HG03432 (cell line): ENCODE measurements around the gene CPZ.

ENCODE experiments used
- ATAC-seq: cut with Tn5 transposase; IDR thresholded peaks from one replicate; pipeline ENCODE4 v1.9.1; 2021; ENCODE audit warnings: mild to moderate bottlenecking, moderate library complexity; ENCODE audit not compliant: unreplicated experiment

Gene CPZ

DNA sequence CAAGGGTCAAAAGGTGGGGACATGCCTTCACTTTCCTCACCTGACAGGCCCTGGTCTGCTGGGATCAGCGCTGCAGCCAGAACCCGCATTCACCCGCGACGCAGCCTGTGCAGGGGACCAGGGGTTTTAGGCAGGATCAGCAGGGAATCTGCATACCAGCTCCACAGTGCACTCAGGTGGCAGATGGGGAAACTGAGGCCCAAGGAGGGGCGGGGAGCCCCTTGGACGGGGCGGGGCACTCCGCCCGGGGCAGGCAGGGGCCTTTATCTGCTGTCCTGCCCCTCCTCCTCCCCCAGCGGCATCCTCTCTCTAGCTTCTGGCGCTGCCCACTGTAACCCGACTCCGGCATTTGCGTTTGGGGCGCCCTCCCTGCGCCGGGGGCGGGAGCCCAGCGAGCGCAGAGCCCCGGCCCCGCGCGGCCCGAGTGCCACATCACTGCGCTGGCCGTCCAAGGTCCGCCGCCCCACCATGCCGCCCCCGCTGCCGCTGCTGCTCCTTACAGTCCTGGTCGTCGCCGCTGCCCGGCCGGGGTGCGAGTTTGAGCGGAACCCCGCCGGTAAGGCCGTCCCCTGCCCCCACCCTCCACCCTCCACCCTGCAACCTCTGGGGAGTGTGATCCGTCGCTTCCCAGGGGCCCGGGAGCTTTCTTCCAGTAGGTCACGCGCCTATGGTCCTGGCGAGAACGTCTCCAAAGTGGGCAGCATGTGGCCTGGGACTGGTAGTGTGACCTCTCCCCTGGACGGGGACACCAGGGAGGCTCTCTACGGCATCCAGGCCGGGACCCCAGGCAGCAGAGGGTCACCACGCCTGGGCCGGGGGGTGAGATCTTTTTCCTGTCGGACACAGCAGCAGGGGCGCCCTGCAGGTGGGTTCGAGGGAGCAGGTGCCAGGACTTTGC is at the start of gene CPZ:
TSS of gene CPZ (plus strand) at position 400 of the 898 bp plus-strand sequence. CDS start at position 469, 69 bp downstream.
- no peak for ATAC-seq

DNA sequence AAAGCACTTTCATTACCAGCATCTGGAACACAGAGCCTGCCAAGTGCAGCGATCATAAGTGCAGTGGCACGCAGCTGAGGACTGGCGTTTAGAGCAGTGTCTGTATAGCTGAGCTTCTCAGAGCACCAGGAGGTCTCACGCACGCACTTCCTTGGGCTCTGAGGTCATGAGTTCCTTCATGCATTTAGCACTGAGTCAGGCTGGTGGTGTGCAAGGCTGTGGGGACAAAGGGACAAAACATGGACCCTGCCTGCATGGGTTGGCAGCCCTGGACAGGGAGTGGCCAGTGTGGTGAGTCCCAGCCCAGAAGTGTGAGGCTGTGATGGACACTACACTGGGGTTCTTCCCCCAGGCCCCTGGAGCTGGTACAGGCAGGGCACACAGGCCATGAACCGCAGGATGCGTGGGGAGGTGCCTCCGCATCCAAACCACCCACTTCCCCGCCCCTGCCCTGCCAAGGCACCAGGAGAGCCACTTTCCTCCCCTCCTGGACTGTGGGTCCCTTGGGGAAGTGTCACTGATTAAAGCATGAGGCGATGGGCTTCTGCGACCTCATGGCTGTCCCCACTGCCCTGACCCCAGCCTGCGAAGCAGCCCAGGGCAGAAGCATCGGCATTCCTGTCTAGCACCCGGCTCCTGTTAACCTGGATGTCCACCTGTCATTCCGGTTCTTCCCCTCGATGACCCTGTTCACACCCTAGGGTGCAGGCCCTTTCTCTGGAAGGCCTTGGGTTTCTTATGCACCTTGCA is 49.6 kb upstream of the CPZ start:
- no peak for ATAC-seq

DNA sequence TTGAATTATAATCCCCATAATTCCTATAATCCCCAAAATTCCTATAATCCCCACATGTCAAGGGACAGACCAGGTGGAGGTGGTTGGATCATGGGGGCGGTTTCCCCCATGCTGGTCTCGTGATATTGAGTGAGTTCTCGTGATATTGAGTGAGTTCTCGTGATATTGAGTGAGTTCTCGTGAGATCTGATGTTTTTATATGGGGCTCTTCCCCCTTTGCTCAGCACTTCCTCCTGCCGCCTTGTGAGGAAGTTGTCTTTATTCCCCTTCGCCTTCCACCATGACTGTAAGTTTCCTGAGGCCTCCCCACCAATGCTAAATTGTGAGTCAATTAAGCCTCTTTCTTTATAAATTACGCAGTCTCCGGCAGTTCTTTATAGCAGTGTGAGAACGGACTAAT is 48.9 kb upstream of the CPZ start:
- ATAC-seq = no peak

DNA sequence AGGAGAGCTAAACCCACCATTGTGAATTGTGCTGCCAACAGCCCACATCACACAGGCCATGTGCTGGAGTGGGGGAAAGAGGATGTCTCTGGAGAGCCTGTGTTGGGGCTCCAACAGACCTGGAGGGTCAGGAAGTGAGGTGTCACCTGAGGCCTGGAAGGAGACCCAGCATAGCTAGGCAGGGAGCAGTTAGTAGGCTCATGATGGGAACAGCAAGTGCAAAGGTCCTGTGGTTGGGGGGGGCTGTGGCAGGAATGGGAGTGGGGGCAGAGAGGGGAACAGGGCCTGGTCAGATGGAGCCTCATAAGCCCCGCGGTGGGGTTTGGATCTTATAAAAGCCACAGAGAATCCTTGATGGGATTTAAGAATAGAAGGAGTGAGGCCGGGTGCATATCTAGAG is 48.3 kb upstream of the CPZ start:
- no peak for ATAC-seq

DNA sequence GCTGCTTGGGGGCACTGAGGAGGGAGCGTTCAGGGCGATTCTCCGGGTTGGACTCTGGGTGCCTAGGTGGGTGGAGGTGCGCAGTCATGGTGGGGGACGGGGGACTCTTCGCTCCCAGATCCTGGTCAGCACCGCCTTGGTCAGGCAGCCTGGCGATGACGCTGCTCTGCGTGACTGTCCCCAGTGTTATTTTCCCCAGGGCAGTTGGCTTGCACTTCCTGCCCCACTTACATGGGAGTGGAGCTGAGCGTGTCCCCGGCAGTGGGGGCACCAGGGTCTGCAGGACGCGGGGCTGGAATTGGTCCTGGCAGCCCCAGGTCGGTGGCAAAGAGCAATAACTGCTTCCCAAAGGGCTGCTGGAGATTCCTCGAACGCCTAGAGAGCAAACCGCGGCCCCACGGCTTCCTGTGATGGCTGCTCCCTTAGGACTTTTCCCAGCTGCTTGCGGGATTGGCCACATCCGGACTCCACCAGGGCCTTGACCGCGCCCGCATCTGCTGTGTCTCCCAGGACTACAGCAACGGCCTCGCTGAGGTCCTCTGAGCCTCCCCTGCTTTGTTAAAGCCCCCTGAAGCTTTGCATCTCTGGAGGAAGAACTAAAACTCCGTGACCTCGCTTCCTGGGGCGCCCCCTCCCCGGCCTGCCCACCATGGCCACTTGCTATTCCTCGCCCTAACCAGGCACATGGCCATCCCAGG is 47.7 kb upstream of the CPZ start:
- no peak for ATAC-seq

DNA sequence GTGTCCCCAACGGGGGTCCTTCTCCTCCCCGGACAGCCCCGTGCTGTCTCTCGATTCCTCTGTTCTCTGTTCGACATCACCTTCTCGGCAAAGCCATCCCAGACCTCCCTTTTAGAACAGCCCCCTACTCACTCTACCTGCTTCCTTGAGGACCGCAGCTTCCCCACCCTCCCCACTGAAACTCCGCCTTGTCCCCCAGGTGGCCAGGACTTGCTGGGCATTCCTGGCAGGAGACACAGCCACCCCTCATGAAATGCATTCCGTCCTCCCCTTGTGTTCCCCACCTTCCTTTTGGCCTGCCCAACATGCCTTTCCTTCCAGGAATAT is 47.2 kb upstream of the CPZ start:
- ATAC-seq = no peak

DNA sequence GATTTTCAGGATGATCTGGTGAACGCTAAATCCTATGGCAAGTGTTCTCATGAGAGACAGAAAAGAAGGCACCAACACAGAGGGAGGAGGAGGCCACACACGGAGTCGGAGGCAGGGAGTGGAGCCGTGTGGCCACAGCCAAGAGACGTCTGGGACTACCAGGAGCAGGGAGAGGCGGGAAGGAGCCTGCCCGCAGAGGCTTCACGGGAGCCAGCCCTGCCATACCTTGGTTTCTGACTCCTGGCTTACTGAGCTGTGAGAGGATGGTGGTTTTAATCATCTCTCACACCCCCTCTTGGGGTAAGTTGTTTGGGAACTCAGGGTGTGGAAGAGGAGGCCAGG is 45.8 kb upstream of the CPZ start:
- ATAC-seq = no peak

DNA sequence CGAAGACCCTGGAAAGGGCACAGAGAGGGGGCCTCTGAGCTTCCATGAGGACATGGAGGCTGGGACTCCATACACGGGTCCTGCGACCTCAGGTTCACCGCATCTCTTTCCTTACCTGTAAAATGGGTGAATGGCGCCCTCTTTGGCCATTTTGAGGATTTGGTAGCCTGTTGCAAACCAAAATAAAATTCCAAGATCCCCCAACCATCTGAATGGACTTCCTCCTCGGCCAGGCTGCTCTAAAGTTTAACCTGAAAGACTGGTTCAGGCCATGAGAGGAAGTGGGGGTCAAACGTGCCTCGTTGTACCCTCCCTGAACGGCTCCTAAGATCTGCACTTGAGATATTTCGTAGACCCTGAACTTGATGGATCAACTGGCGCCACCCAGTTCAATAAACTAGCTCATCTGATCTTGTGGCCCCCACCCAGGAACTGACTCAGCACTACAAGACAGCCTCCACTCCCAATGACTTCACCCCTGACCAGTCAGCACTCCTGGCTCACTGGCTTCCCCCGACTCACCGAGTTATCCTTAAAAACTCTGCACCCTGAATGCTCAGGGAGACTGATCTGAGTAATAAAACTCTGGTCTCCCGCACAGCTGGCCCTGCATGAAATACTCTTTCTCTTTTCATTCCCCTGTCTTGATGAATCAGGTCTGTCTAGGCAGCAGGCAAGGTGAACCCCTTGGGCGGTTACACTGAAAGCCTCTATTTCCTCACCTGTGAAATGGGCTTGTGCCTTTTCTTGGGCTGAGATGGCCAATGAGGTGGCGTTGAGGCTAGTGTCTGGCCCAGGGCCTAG is 45.3 kb upstream of the CPZ start:
- no peak for ATAC-seq

DNA sequence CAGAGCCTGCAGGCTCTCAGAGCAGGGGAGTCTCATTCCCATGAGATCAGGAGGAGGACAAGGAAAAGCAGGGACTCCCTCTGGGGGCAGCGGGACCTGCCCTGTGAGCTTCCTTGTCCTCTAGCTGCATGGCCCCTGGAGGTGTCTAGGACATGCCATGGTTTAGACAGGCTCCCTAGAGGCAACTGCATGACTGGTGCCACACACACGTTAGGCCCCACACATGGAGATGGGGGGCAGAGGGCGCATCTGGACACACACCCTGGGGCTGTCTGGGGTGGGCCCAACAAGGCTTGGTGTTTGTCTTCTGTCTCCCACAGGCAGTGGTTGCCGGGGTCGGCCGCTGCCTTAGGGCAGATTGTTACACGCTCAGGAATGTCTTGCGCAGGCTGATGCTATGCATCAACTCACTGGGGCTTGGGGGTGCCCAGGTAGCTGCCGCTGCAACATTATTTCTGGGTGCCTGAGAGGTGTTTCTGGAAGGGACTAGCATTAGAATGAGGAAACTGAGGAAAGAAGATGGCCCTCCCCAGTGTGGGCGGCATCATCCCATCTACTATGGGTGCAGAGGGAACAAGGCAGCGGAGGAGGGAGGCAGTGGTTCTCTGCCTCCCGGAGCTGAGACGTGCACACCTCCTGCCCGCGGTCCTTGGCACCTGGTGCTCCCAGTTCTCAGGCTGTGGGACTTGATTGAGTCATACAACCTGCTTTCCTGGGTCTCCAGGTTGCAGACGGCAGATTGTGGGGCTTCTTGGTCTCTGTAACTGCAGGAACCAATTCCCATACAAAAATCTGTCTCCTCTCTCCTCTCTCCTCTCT is 44.4 kb upstream of the CPZ start:
- ATAC-seq = no peak

DNA sequence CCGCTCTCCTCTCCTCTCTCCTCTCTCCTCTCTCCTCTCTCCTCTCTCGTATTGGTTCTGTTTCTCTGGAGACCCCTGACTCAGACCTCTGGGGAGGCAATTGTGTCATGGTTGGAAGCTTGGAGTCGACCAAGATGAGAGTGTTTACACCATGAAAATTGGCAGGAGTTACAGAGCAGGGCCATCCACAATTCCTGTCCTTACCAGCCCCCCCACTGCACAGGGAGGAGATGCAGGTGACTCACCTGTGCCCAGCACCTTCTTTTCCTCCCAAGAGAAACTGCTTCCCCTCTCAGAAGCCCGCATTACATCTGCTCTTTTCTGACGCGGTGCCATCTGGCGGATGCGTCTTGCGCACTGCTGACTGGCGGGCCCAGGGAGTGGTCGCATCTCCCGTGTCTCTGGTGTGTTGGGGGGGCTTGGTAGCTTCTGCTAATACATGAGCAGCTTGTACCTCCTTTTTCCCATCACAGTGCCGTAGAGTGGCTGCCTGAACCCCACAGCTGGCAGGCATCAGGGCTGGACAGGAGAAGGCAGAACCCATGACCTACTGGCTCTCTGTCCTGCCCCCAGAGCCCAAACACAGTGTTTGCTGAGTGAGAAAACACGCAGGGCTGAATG is 43.7 kb upstream of the CPZ start:
- ATAC-seq = no peak

DNA sequence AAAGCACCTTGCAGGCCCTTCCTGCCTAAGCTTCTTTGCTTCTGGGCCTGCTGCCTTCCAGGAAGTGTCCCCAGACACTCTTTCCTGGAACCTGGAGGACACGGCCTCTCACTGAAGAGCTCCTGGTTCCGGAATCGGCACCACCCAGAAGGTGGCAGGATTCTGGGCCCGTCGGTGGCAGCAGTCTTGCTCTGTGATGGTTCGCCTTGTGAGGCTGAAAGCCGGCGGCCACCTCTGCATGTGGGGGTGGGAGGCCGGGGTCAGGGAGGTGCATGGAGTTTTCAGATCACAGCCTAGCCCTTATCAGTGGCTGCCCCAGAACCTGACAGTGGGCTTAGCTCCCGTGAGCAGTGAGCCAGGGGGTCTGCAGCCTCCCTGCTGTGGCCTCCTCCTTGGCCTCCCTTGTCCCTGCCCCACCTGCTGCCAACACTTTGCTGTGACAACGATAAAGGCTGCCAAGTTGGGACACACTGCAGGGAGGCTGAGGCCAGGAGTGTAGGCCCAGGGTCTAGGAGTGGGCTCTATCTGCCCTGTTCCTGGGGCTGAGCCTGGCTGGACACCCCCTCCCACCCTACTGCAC is 43.1 kb upstream of the CPZ start:
- no peak for ATAC-seq

DNA sequence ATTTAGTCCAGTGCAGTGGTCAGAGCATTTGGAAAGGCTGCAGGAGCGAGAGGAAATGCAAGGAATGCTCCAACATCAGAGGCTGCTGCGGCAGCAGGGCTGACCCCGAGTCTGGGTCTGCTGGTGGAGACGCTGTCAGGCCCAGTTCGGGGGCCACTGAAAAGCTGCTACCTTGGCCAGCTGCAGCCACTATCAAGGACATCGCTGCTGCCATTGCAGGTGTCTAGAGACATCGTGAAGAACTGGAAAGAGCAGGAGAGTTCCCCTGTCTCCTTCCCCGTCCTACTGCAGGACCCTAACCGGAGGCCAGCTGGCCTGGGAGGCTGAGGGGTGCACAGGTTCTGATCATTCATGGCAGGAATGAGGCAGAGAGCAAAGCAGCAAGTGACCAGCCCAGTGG is 41.9 kb upstream of the CPZ start:
- ATAC-seq = no peak

DNA sequence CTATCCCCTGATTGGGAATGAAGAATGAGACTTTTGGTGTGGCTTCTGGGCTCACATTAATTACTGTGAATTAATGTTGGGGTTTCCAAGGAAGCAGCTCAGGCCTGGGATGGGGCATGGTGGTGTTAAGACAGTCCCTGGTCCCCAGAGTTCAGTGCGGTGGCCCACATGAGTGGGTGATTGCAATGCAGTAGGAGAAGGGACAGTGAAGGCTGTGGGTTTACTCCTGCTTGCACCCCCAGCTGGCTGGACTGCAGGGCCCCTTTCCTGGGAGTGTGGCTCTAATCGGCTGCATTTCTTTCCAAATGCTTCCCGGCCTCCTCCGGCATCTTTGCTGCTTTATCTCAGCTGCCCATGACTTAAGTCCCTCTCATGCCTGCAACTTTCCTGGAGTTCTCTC is 40.5 kb upstream of the CPZ start:
- no peak for ATAC-seq

DNA sequence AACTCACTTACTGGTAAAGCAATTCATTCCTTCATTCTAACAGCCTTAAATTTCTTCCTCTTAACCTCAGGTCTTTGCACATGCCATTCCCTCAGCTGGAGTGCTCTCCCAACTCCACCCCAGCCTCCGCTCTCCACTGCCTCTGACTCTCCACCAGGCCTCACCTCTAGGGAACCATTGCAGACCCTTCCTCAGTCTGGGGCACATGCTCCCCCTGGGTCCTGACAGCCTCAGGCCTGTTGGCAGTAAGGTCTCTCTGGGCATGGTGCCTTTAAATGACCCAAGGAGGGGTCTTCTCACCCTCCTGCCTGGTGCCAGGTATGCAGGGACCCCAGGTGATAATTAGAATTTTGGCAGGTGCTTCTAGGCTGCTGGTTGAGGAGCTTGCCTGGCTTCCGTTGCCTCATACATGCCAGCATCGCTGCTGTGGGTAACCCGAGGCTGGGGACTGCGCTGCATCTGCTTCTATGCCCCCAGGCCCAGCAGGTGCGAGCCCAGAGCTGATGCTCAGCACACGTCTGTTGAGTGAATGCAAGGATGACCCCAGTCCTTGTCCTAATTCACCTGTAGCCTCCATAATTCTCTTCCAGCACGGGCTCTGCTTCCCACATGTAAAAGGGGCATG is 39.9 kb upstream of the CPZ start:
- no peak for ATAC-seq

DNA sequence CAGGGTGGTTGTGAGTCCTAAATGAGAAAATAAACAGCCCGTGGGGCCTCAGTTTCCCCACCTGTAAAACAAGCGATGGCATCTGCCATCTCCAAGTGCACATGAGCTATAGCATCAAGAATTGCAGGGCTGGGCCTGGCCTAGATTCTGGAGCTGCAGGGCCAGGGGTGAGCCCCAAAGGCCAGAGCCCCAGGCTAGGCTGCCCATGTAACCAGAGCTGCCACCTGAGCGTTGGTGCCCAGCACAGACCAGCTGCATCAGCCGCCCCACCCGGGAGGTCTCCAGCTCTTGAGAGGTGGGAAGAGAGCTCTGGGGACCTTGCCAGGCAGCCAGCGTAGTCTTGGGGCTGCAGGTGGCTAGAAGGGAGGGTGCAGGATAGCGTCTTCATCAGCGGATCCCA is 39.3 kb upstream of the CPZ start:
- no peak for ATAC-seq

DNA sequence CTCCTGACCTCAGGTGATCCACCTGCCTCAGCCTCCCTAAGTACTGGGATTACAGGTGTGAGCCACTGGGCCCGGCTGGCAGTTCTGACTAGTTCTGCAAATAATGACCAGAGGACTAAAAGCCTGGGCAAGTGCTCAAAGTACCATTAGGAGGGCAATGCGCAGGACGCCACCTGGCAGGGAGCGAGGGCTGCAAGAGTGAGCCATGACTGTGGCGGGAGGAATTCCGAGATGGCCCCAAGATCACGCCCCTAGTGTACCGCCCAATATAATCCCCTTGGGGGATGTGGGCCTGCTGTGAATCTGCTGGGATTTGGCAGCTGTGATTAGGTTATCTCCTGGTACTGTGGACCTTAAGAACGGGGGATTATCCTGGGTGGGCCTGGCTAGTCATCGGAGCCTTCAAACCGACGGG is 38.6 kb upstream of the CPZ start:
- no peak for ATAC-seq

DNA sequence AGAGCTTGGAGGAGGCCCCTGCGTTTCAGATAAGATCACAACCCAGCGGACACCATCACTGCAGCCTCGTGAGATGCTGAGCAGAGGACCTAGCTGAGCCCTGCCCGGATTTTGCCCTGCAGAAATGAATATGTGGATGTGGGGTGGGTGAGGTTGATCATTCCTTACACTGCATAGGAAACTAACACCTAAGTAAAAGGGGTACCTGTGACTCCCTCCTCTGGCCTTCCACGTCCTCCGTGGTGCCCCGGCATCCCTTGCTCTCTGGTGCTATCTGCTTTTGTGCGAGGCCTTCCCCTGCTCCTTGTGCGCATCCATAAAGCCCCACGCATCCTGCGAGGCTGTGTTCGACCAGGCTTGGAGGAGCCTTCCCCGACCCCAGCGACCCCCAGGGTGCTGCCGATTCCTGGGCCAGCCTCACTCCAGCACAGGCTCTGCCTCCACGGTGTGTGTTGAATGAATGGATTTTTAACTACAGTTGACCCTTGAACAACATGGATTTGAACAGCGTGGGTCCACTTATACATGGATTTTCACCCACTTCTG is 37.9 kb upstream of the CPZ start:
- no peak for ATAC-seq

DNA sequence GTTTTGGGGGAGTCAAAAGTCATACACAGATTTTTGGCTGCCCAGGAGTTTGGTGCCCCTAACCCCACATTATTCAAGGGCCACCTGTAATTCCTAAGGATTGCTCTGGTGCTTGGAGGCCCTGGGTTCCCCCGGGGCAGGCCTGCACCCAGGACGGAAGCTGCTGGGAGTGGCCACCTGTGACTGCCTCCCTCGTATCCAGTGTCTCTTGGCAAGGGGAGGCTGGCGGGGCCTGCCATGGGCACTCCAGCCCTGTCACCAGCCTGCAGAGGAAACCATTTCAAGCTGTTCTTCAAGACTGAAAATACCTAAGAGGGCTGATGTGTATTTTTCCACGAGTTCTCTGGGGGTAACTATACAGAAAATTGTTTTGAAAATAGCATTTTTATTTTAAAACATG is 36.8 kb upstream of the CPZ start:
- no peak for ATAC-seq
